Measurements from ENCODE around the gene ANO2.

The ANO2 gene

DNA sequence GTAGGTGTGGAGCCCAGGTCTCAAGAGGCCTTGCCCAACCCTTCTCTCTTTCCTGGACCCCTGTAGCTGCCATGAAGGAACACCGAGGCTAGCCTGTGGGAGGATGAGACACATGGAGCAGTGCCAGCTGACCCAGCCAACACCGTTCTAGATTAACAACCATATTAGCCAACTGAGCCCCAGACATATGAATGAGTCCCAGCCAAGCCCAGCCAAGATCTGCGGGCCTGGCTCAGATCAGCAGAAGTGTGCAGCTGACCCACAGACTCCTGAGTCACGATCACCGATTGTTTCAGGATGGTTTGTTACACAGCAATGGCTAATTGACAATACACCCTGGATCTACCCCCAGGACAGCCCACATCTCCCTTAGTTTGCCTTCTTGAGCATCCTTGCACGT, 431.0 kb downstream of the ANO2 start:
- TF ChIP-seq, protein P1, sequence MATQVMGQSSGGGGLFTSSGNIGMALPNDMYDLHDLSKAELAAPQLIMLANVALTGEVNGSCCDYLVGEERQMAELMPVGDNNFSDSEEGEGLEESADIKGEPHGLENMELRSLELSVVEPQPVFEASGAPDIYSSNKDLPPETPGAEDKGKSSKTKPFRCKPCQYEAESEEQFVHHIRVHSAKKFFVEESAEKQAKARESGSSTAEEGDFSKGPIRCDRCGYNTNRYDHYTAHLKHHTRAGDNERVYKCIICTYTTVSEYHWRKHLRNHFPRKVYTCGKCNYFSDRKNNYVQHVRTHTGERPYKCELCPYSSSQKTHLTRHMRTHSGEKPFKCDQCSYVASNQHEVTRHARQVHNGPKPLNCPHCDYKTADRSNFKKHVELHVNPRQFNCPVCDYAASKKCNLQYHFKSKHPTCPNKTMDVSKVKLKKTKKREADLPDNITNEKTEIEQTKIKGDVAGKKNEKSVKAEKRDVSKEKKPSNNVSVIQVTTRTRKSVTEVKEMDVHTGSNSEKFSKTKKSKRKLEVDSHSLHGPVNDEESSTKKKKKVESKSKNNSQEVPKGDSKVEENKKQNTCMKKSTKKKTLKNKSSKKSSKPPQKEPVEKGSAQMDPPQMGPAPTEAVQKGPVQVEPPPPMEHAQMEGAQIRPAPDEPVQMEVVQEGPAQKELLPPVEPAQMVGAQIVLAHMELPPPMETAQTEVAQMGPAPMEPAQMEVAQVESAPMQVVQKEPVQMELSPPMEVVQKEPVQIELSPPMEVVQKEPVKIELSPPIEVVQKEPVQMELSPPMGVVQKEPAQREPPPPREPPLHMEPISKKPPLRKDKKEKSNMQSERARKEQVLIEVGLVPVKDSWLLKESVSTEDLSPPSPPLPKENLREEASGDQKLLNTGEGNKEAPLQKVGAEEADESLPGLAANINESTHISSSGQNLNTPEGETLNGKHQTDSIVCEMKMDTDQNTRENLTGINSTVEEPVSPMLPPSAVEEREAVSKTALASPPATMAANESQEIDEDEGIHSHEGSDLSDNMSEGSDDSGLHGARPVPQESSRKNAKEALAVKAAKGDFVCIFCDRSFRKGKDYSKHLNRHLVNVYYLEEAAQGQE (IDR thresholded peaks at IDR 0.05; ENCODE audit: insufficient read depth in 1 of 2, low read depth in 2 of 2, low read length in 2 of 2), result no peak
- no peak for TF ChIP-seq SIN3A (IDR thresholded peaks at IDR 0.05; ENCODE audit: borderline replicate concordance, insufficient read depth, low read length)
- TF ChIP-seq FOXP2 (optimal IDR thresholded peaks at IDR 0.05; ENCODE audit: borderline replicate concordance, extremely low read depth, extremely low read length, insufficient read depth), result no peak
- TF ChIP-seq TAF1 (IDR thresholded peaks at IDR 0.05; ENCODE audit: borderline replicate concordance, insufficient read depth, low read length), result no peak
- no peak for TF ChIP-seq POLR2AphosphoS5 (IDR thresholded peaks at IDR 0.05; ENCODE audit: low read depth, low read length)

DNA sequence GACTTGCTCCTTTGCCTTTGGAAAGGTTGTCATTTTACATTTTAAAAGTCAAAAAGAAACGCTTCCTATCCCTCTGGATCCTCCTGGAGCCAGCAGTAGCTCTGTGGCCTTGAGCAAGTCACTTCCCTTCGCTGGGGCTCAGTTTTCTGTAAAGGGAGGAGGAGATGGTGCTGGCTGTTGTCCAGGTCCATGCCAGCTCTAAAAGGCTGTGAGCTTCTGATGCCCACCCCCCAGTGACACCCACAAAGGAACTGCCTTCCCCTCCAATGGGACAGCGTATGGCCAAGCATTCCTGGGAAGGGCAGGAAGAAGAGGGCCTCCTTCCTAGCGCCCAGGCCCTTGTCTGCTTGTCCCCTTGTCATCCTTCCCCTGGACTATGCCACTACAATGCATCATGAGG, 431.7 kb downstream of the ANO2 start:
- TF ChIP-seq POLR2AphosphoS5 (IDR thresholded peaks at IDR 0.05; ENCODE audit: low read depth, low read length), result no peak
- no peak for TF ChIP-seq FOXP2 (optimal IDR thresholded peaks at IDR 0.05; ENCODE audit: borderline replicate concordance, extremely low read depth, extremely low read length, insufficient read depth)
- TF ChIP-seq TAF1 (IDR thresholded peaks at IDR 0.05; ENCODE audit: borderline replicate concordance, insufficient read depth, low read length), result no peak
- TF ChIP-seq SIN3A (IDR thresholded peaks at IDR 0.05; ENCODE audit: borderline replicate concordance, insufficient read depth, low read length), result no peak
- TF ChIP-seq, protein P1 (IDR thresholded peaks at IDR 0.05; ENCODE audit: insufficient read depth in 1 of 2, low read depth in 2 of 2, low read length in 2 of 2), result no peak
